H1 (cell line): ENCODE measurements around the gene HS3ST5. TPM values are rescaled to one million over a fixed set of nuclear protein-coding genes. Genes with fewer than 3 reads are reported as not detected.

Experiments
- CTCF ChIA-PET: fragments of 300-600 bp; sonication (Branson Sonifier 250); formaldehyde crosslinking; loops from one replicate; lab custom pipeline; 2021; ENCODE audit not compliant: partially characterized antibody; lab: Charles Lee
- POLR2A ChIA-PET: fragments of 300-600 bp; sonication (Branson Sonifier 250); formaldehyde crosslinking; loops from one replicate; lab custom pipeline; 2021; ENCODE audit warnings: inconsistent platforms; ENCODE audit not compliant: partially characterized antibody; lab: Charles Lee
- DNase-seq, 2 experiments: peaks; one replicate each; pipeline versions ENCODE4 v3.0.0 to v3.0.0-alpha.2; 2010 to 2022; ENCODE audit warnings: low spot score in 2 of 2, low read depth in 1 of 2, mixed read lengths in 1 of 2
- FAIRE-seq: peaks from 2 replicates; lab custom pipeline; 2011; peaks lifted over from hg19 to GRCh38; lab: Jason Lieb, UNC
- H2AFZ ChIP-seq: 2 replicates; pipeline ENCODE4 v1.8.1; 2012; ENCODE audit warnings: low read length, inconsistent platforms
- H2AK5ac ChIP-seq: 2 replicates; pipeline ENCODE4 v1.6.1; 2013; ENCODE audit warnings: low read depth, low read length
- H2BK120ac ChIP-seq: replicated peaks from 2 replicates; pipeline ENCODE3; 2013; ENCODE audit warnings: low read depth, low read length, inconsistent platforms
- H2BK12ac ChIP-seq: 2 replicates; pipeline ENCODE4 v1.6.1; 2013; ENCODE audit warnings: low read depth, low read length
- H2BK15ac ChIP-seq: 2 replicates; pipeline ENCODE4 v1.6.1; 2013; ENCODE audit warnings: low read length
- H2BK20ac ChIP-seq: 2 replicates; pipeline ENCODE4 v1.6.1; 2013; ENCODE audit warnings: low read length
- H2BK5ac ChIP-seq: 2 replicates; pipeline ENCODE4 v1.6.1; 2013; ENCODE audit warnings: low read depth, low read length
- H3K14ac ChIP-seq: 2 replicates; pipeline ENCODE4 v1.6.1; 2013; ENCODE audit warnings: inconsistent platforms; ENCODE audit not compliant: insufficient read length
- H3K18ac ChIP-seq: 2 replicates; pipeline ENCODE4 v1.6.1; 2013; ENCODE audit warnings: low read length; ENCODE audit errors: extremely low read depth
- H3K23ac ChIP-seq: 2 replicates; pipeline ENCODE4 v1.6.1; 2013; ENCODE audit warnings: inconsistent platforms; ENCODE audit not compliant: insufficient read length
- H3K23me2 ChIP-seq: 2 replicates; pipeline ENCODE4 v1.6.1; 2013; ENCODE audit warnings: low read depth, low read length
- H3K27ac ChIP-seq: 2 replicates; pipeline ENCODE4 v1.6.1; 2011; ENCODE audit warnings: low read depth, low read length, inconsistent platforms
- H3K27me3 ChIP-seq, 4 experiments: replicated peaks in 1 of 4; 1 replicate in 1 of 4; 2 replicates in 3 of 4; pipeline versions ENCODE4 v1.6.1 to v1.8.1; 2011 to 2013; ENCODE audit warnings: low read length in 3 of 4, mild to moderate bottlenecking in 3 of 4, inconsistent platforms in 2 of 4, mixed read lengths in 2 of 4, moderate library complexity in 1 of 4; ENCODE audit not compliant: control insufficient read depth in 3 of 4, insufficient read depth in 3 of 4; ENCODE audit errors: extremely low read depth in 1 of 4
- H3K36me3 ChIP-seq, 4 experiments: 2 replicates each; pipeline versions ENCODE4 v1.6.1 to v1.8.1; 2011 to 2013; ENCODE audit warnings: mild to moderate bottlenecking in 4 of 4, low read length in 3 of 4, moderate library complexity in 2 of 4, control low read depth in 1 of 4, inconsistent platforms in 1 of 4; ENCODE audit not compliant: insufficient read depth in 4 of 4, control insufficient read depth in 2 of 4
- H3K4ac ChIP-seq: replicated peaks from 2 replicates; pipeline ENCODE3; 2013; ENCODE audit warnings: low read length, low read depth, mixed read lengths, inconsistent platforms; ENCODE audit not compliant: insufficient read length
- H3K4me1 ChIP-seq, 4 experiments: replicated peaks in 1 of 4; 1 replicate in 1 of 4; 2 replicates in 3 of 4; pipeline versions ENCODE4 v1.6.1 to v1.8.1; 2011 to 2013; ENCODE audit warnings: low read length in 3 of 4, inconsistent platforms in 2 of 4, mixed read lengths in 1 of 4; ENCODE audit not compliant: insufficient read depth in 4 of 4, control insufficient read depth in 3 of 4
- H3K4me2 ChIP-seq, 2 experiments: 2 replicates each; pipeline versions ENCODE4 v1.6.1 to v1.8.1; 2011 to 2013; ENCODE audit warnings: low read depth in 2 of 2, low read length in 2 of 2, control low read depth in 1 of 2, inconsistent platforms in 1 of 2, mild to moderate bottlenecking in 1 of 2; ENCODE audit not compliant: insufficient read depth in 1 of 2
- H3K4me3 ChIP-seq, 4 experiments: fragments of 200-600, 300-600 bp in 1 of 4; sonication (generic), shearing (Covaris generic), sonication (Bioruptor Twin) in 1 of 4; 2 replicates each; pipeline versions ENCODE4 v1.5.1 to v1.8.1; 2011 to 2016; ENCODE audit warnings: low read length in 4 of 4, low read depth in 3 of 4, control low read depth in 2 of 4, inconsistent platforms in 2 of 4, mild to moderate bottlenecking in 2 of 4, mixed read lengths in 1 of 4, moderate library complexity in 1 of 4; ENCODE audit not compliant: insufficient read depth in 2 of 4; ENCODE audit errors: extremely low read depth in 1 of 4
- H3K56ac ChIP-seq: replicated peaks from 2 replicates; pipeline ENCODE3; 2013; ENCODE audit warnings: low read depth, mild to moderate bottlenecking, mixed read lengths, low read length, inconsistent platforms; ENCODE audit not compliant: insufficient read length
- H3K79me1 ChIP-seq: 2 replicates; pipeline ENCODE4 v1.6.1; 2013; ENCODE audit warnings: low read depth, low read length, control low read depth
- H3K79me2 ChIP-seq, 2 experiments: 2 replicates each; pipeline versions ENCODE4 v1.6.1 to v1.8.1; 2012 to 2013; ENCODE audit warnings: low read length in 2 of 2, mild to moderate bottlenecking in 2 of 2, inconsistent platforms in 1 of 2; ENCODE audit not compliant: insufficient read depth in 2 of 2, control insufficient read depth in 1 of 2
- H3K9ac ChIP-seq, 4 experiments: replicated peaks in 1 of 4; 1 replicate in 1 of 4; 2 replicates in 3 of 4; pipeline versions ENCODE4 v1.6.1 to v1.8.1; 2011 to 2013; ENCODE audit warnings: low read depth in 3 of 4, low read length in 3 of 4, control low read depth in 2 of 4, mild to moderate bottlenecking in 2 of 4, moderate library complexity in 2 of 4, inconsistent platforms in 1 of 4; ENCODE audit errors: extremely low read depth in 1 of 4
- H3K9me3 ChIP-seq, 2 experiments: 2 replicates each; pipeline versions ENCODE4 v1.6.1 to v1.8.1; 2012 to 2013; ENCODE audit warnings: mild to moderate bottlenecking in 2 of 2, moderate library complexity in 2 of 2, control low read depth in 1 of 2, inconsistent platforms in 1 of 2, low read depth in 1 of 2, low read length in 1 of 2, mixed read lengths in 1 of 2; ENCODE audit not compliant: insufficient read depth in 2 of 2
- H4K20me1 ChIP-seq, 2 experiments: replicated peaks in 1 of 2; 2 replicates each; pipeline versions ENCODE3 to v1.8.1; 2011 to 2013; ENCODE audit warnings: inconsistent platforms in 2 of 2, low read length in 2 of 2, mild to moderate bottlenecking in 1 of 2; ENCODE audit not compliant: insufficient read depth in 2 of 2, control insufficient read depth in 1 of 2
- H4K5ac ChIP-seq: 2 replicates; pipeline ENCODE4 v1.6.1; 2013; ENCODE audit warnings: low read length, low read depth, mixed read lengths, inconsistent platforms; ENCODE audit not compliant: insufficient read length
- H4K8ac ChIP-seq: 2 replicates; pipeline ENCODE4 v1.8.0; 2013; ENCODE audit warnings: mild to moderate bottlenecking, moderate library complexity, low read length, inconsistent platforms; ENCODE audit not compliant: insufficient read depth; ENCODE audit errors: extremely low read depth
- H4K91ac ChIP-seq: replicated peaks from 2 replicates; pipeline ENCODE3; 2013; ENCODE audit warnings: low read length, mixed read lengths, inconsistent platforms; ENCODE audit not compliant: insufficient read length
- ASH2L ChIP-seq: fragments of 200-600, 300-600 bp; sonication (generic); IDR thresholded peaks from one replicate; pipeline ENCODE4 v1.7.1; 2017; ENCODE audit warnings: low read length
- EGR1 ChIP-seq: IDR thresholded peaks from 2 replicates; pipeline ENCODE4 v1.6.1; 2011; ENCODE audit warnings: low read depth, low read length, borderline replicate concordance
- EZH2 ChIP-seq: fragments of 200-600 bp; sonication (generic); IDR thresholded peaks from 2 replicates; pipeline ENCODE4 v1.7.1; 2012; ENCODE audit warnings: low read depth, mild to moderate bottlenecking, moderate library complexity, low read length, inconsistent platforms; ENCODE audit not compliant: severe bottlenecking
- HDAC6 ChIP-seq: IDR thresholded peaks from one replicate; pipeline ENCODE4 v1.7.1; 2012; ENCODE audit warnings: low read depth, mild to moderate bottlenecking, inconsistent platforms, low read length, moderate library complexity
- KDM1A ChIP-seq: fragments of 200-600, 300-600 bp; sonication (generic); IDR thresholded peaks from 2 replicates; pipeline ENCODE4 v1.7.1; 2016; ENCODE audit warnings: mild to moderate bottlenecking, low read length, borderline replicate concordance
- POLR2A ChIP-seq, 2 experiments: IDR thresholded peaks; 1 replicate in 1 of 2; 2 replicates in 1 of 2; pipeline ENCODE4 v1.6.1; 2011; ENCODE audit warnings: low read depth in 2 of 2, low read length in 2 of 2, mild to moderate bottlenecking in 2 of 2; ENCODE audit errors: control extremely low read depth in 1 of 2
- RFX5 ChIP-seq: IDR thresholded peaks from 2 replicates; pipeline ENCODE4 v1.6.1; 2011; ENCODE audit warnings: low read depth, low read length, improper control_type of control experiment, borderline replicate concordance
- SIN3A ChIP-seq, 2 experiments: IDR thresholded peaks in 1 of 2; conservative IDR thresholded peaks in 1 of 2; 2 replicates each; pipeline ENCODE4 v1.6.1; 2011 to 2012; ENCODE audit warnings: low read length in 2 of 2, improper control_type of control experiment in 1 of 2, low read depth in 1 of 2, mild to moderate bottlenecking in 1 of 2
- SIX5 ChIP-seq: IDR thresholded peaks from 2 replicates; pipeline ENCODE4 v1.6.1; 2011; ENCODE audit warnings: mild to moderate bottlenecking, low read depth, low read length
- SRF ChIP-seq: IDR thresholded peaks from 2 replicates; pipeline ENCODE4 v1.6.1; 2011; ENCODE audit warnings: mild to moderate bottlenecking, low read depth, low read length, moderate library complexity
- SUZ12 ChIP-seq: fragments of 200-600 bp; sonication (generic); IDR thresholded peaks from 2 replicates; pipeline ENCODE4 v1.6.1; 2012; ENCODE audit warnings: mild to moderate bottlenecking, inconsistent platforms, low read length, moderate library complexity, mixed read lengths
- WGBS, 2 experiments: shearing (Covaris generic) in 1 of 2; methylation state at CpG; one replicate each; pipeline versions ENCODE4 v1.1.6 to v1.1.7; 2013 to 2015; ENCODE audit warnings: low lambda C conversion rate in 2 of 2, mixed read lengths in 2 of 2, inconsistent platforms in 1 of 2, low coverage in 1 of 2, missing lambda C conversion rate in 1 of 2; ENCODE audit not compliant: insufficient replicate concordance in 2 of 2, insufficient coverage in 1 of 2, insufficient read length in 1 of 2; ENCODE audit errors: extremely low coverage in 1 of 2, missing lambda C conversion rate in 1 of 2; 5-methylcytosine and 5-hydroxymethylcytosine counted together
- polyA plus RNA-seq, 7 experiments: library from polyadenylated mRNA; depleted of rRNA in 3 of 7; stranded (reverse) in 5 of 7; unstranded in 2 of 7; fragments of >200 nt in 5 of 7; fragments of 200-250 nt in 2 of 7; gene quantifications; 1 replicate in 5 of 7; 2 replicates in 1 of 7; 4 replicates in 1 of 7; pipeline versions ENCODE4 v1.2.1 to v1.2.3, GENCODE V29; 2011 to 2013; ENCODE audit warnings: missing spikeins in 2 of 7, mixed read lengths in 2 of 7
- total RNA-seq: library from RNA; stranded (reverse); fragmentation: NEBNext Ultra II Directional; extraction: Animal tissue kit (Norgen Biotek cat#: 25700); gene quantifications from 2 replicates; pipeline ENCODE4 v1.2.1, GENCODE V29; 2021
- TF ChIP-seq, protein P1 (sequence below): IDR thresholded peaks from 2 replicates; pipeline ENCODE4 v1.6.1; 2011; ENCODE audit warnings: low read depth, mild to moderate bottlenecking, low read length; ENCODE audit not compliant: insufficient read depth

The HS3ST5 gene
- total and polyA plus RNA-seq, 2 of the 8 experiments (the other 6 are each of a cell fraction or from before 2014, with no cell fraction given): 1.2 to 9.9 TPM

GRCh38 chr6:114346451-114346850 is 3.6 kb upstream of the HS3ST5 start:
- H2AK5ac ChIP-seq: no peak overlapping the region

More at GRCh38 chr6:114346451-114346850, 3.6 kb upstream of the HS3ST5 start:
- Histone ChIP-seq H3K23ac (no peak overlapping the region), H3K79me1 (no peaks in the 10 kb centered on the region), H4K91ac (no peak overlapping the region), H3K4me3 (no peak overlapping the region), H3K9me3 (0 out of 4 replicates have a peak, but pooled peaks cover 0 to 2% of the 10 kb centered on the region in 2 experiments), H4K8ac (no peak overlapping the region), H4K20me1 (no peaks in the 10 kb centered on the region), H3K4me2 (no peak overlapping the region), H3K9ac (no peak overlapping the region), H3K4ac (no peak overlapping the region), H2BK20ac (0 out of 2 replicates have a peak overlapping the region, but pooled peaks have one; percentile 55), H3K79me2 (peaks cover 0 to 29% of the 10 kb centered on the region in 2 experiments; a peak in 3 of 4 replicates), H2BK12ac (peak overlapping the region; percentile 5; the same call in 1 of the 2 replicates), H3K56ac (no peak overlapping the region), H2BK5ac (no peak overlapping the region)
- POLR2A ChIA-PET: interaction anchor here (0.6 to 4.3 kb wide), 2 partner anchors 16 to 65 kb away, joined by 3 to 26 read pairs; no protein-coding TSS in a partner anchor
- 95% methylated on average over 4 of the region's 4 CpGs; no CpG with 5 or more reads in 1 of the 2 experiments for WGBS, 2 experiments
- FAIRE-seq: no peak
- DNase-seq: no peak
- no peak for TF ChIP-seq SIN3A (conservative IDR thresholded peaks at IDR 0.05 in 1 of 2, IDR thresholded peaks at IDR 0.05 in 1 of 2; ENCODE audit: low read depth in 1 of 2, low read length in 2 of 2)
- no peak for TF ChIP-seq EZH2
- no peak for TF ChIP-seq RFX5
- TF ChIP-seq POLR2A (IDR thresholded peaks at IDR 0.05; ENCODE audit: control extremely low read depth in 1 of 2, low read depth in 2 of 2, low read length in 2 of 2): no peak
- TF ChIP-seq, protein P1, sequence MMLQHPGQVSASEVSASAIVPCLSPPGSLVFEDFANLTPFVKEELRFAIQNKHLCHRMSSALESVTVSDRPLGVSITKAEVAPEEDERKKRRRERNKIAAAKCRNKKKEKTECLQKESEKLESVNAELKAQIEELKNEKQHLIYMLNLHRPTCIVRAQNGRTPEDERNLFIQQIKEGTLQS: no peak
- no peak for TF ChIP-seq HDAC6
- TF ChIP-seq EGR1: no peak
- TF ChIP-seq SRF: no peak
- no peak for TF ChIP-seq KDM1A
- no peak for TF ChIP-seq ASH2L
- TF ChIP-seq SUZ12: no peak
- TF ChIP-seq SIX5: no peak
- TF ChIP-seq, all 59 proteins: peak for 0
- no peak overlapping the region for H3K18ac ChIP-seq
- H3K36me3 ChIP-seq: peaks cover 0 to 4% (median 0%) of the 10 kb centered on the region in 4 experiments; a peak in 1 of 8 replicates
- CTCF ChIA-PET: no interaction called here
- no peak overlapping the region for H2BK120ac ChIP-seq
- H3K14ac ChIP-seq: no peak overlapping the region
- H4K5ac ChIP-seq: no peak overlapping the region
- H3K27ac ChIP-seq: no peak overlapping the region
- peaks cover 14% of the 10 kb centered on the region for H3K23me2 ChIP-seq
- peaks cover 0 to 15% (median 3%) of the 10 kb centered on the region in 4 experiments; a peak in 4 of 7 replicates for H3K4me1 ChIP-seq
- H3K27me3 ChIP-seq: no peaks in the 10 kb centered on the region
- H2AFZ ChIP-seq: no peak overlapping the region
- H2BK15ac ChIP-seq: no peak overlapping the region
